K562 (cell line): Measurements from ENCODE around the gene CCDC92. TPM values are rescaled to one million over a fixed set of nuclear protein-coding genes. Genes with fewer than 3 reads are reported as not detected.

Source experiments
- ATAC-seq: fragments of 200-7000 bp; cut with Tn5 transposase; 3 replicates; pipeline ENCODE4 v1.9.1; 2020; ENCODE audit warnings: moderate library complexity
- BruUV-seq: library from RNA; stranded (reverse); fragments of 400-500 nt; replicated peaks from 2 replicates; lab custom pipeline; 2021; lab: Mats Ljungman, UMichigan
- CTCF ChIA-PET: fragments of 300-600 bp; formaldehyde crosslinking; extraction: SDS; loops from one replicate; lab custom pipeline; 2021; ENCODE audit warnings: low intra/inter-chr PET ratio; lab: Yijun Ruan, JAX
- POLR2A ChIA-PET: fragments of 300-600, 350-650 bp; sonication (Branson Sonifier 250); formaldehyde crosslinking; extraction: SDS; loops from one replicate; lab custom pipeline; 2021; ENCODE audit warnings: antibody characterized with exemption, inconsistent platforms; lab: Yijun Ruan, JAX
- DNase-seq, 4 experiments: peaks; one replicate each; pipeline versions ENCODE4 v3.0.0 to v3.0.0-alpha.2; 2011 to 2018; ENCODE audit warnings: low spot score in 3 of 4, mixed read lengths in 3 of 4; ENCODE audit errors: extremely low read depth in 1 of 4
- FAIRE-seq: peaks from 2 replicates; lab custom pipeline; 2011; peaks lifted over from hg19 to GRCh38; lab: Jason Lieb, UNC
- H2AFZ ChIP-seq: 2 replicates; pipeline ENCODE4 v1.6.0; 2011; ENCODE audit warnings: low read depth, low read length, control low read depth, inconsistent platforms
- H3K27ac ChIP-seq: fragments of 200-600 bp; 3 replicates; pipeline ENCODE4 v1.8.0; 2011; ENCODE audit warnings: low read depth, mild to moderate bottlenecking, control low read depth, inconsistent platforms, low read length, moderate library complexity, mixed read lengths; ENCODE audit errors: extremely low read depth
- H3K27me3 ChIP-seq, 2 experiments: fragments of 300-600 bp in 1 of 2; 2 replicates in 1 of 2; 3 replicates in 1 of 2; pipeline versions ENCODE4 v1.6.0 to v1.8.0; 2011; ENCODE audit warnings: inconsistent platforms in 2 of 2, low read length in 2 of 2, mild to moderate bottlenecking in 1 of 2, mixed read lengths in 1 of 2, moderate library complexity in 1 of 2; ENCODE audit not compliant: control insufficient read depth in 2 of 2, insufficient read depth in 2 of 2
- H3K36me3 ChIP-seq: fragments of 300-600 bp; 3 replicates; pipeline ENCODE4 v1.8.0; 2011; ENCODE audit warnings: mild to moderate bottlenecking, low read length, inconsistent platforms; ENCODE audit not compliant: control insufficient read depth, insufficient read depth
- H3K4me1 ChIP-seq, 2 experiments: fragments of 200-600 bp in 1 of 2; replicated peaks in 1 of 2; 2 replicates in 1 of 2; 3 replicates in 1 of 2; pipeline versions ENCODE4 v1.5.1 to v1.8.0; 2011; ENCODE audit warnings: inconsistent platforms in 2 of 2, low read length in 2 of 2, mild to moderate bottlenecking in 1 of 2, mixed read lengths in 1 of 2, moderate library complexity in 1 of 2; ENCODE audit not compliant: control insufficient read depth in 2 of 2, insufficient read depth in 2 of 2
- H3K4me2 ChIP-seq: 2 replicates; pipeline ENCODE4 v1.6.1; 2011; ENCODE audit warnings: low read length, control low read depth, inconsistent platforms, mixed read lengths; ENCODE audit not compliant: insufficient read depth
- H3K4me3 ChIP-seq: fragments of 200-600 bp; sonication (generic), shearing (Covaris generic); 2 replicates; pipeline ENCODE4 v1.5.1; 2016; ENCODE audit warnings: control low read depth, inconsistent platforms
- H3K79me2 ChIP-seq: fragments of 200-600 bp; 3 replicates; pipeline ENCODE4 v1.8.0; 2011; ENCODE audit warnings: low read length, inconsistent platforms; ENCODE audit not compliant: control insufficient read depth, insufficient read depth
- H3K9ac ChIP-seq, 2 experiments: 2 replicates each; pipeline versions ENCODE4 v1.6.0 to v1.6.1; 2011; ENCODE audit warnings: low read depth in 2 of 2, low read length in 2 of 2, control low read depth in 1 of 2, inconsistent platforms in 1 of 2, mild to moderate bottlenecking in 1 of 2, mixed read lengths in 1 of 2; ENCODE audit not compliant: insufficient read depth in 1 of 2
- H3K9me1 ChIP-seq: one replicate; pipeline ENCODE4 v1.6.0; 2011; ENCODE audit warnings: inconsistent platforms, mild to moderate bottlenecking, low read length, moderate library complexity; ENCODE audit not compliant: control insufficient read depth, insufficient read depth
- H3K9me3 ChIP-seq: replicated peaks from 2 replicates; pipeline ENCODE4 v1.5.1; 2011; ENCODE audit warnings: low read depth, low read length, inconsistent platforms; ENCODE audit not compliant: control insufficient read depth, insufficient read depth
- H4K20me1 ChIP-seq: replicated peaks from 2 replicates; pipeline ENCODE4 v1.6.1; 2011; ENCODE audit warnings: low read length, inconsistent platforms, mixed read lengths; ENCODE audit not compliant: control insufficient read depth, insufficient read depth
- CREB3 ChIP-seq: fragments of 450-650 bp; conservative IDR thresholded peaks from 2 replicates; pipeline ENCODE4 v1.6.1; 2016; ENCODE audit warnings: missing genetic modification characterization, low read depth, mild to moderate bottlenecking, missing compliant biosample characterization, moderate library complexity
- FOXP1 ChIP-seq: sonication (generic); formaldehyde crosslinking; IDR thresholded peaks from 2 replicates; pipeline ENCODE4 v1.8.0; 2022; ENCODE audit warnings: mild to moderate bottlenecking, missing genetic modification reagents
- WGBS: fragments of 100-300 bp; shearing (Covaris generic); methylation state at CpG from one replicate; pipeline ENCODE4 v1.1.6; 2016; ENCODE audit warnings: low coverage, mixed read lengths; ENCODE audit not compliant: insufficient coverage; ENCODE audit errors: missing lambda C conversion rate; 5-methylcytosine and 5-hydroxymethylcytosine counted together
- in situ Hi-C: fragments of 300-500 bp; cut with MboI; formaldehyde crosslinking; loops from 4 replicates; pipeline ENCODE4 v1.15.0; 2018; ENCODE audit warnings: inconsistent platforms, mixed read lengths
- intact Hi-C: fragments of 100-400 bp; cut with micrococcal nuclease; formaldehyde crosslinking; loops from 2 replicates; pipeline ENCODE4 v1.14.2; 2022
- polyA plus RNA-seq, 8 experiments: library from polyadenylated mRNA; depleted of rRNA in 4 of 8; stranded (reverse) in 5 of 8; unstranded in 3 of 8; fragments of >200 nt; fragmentation: Nextera tagmentation in 2 of 8; fragmentation: Illumina TruSeq in 1 of 8; extraction: Ambion mirVana in 2 of 8; extraction: Trizol in 1 of 8; gene quantifications; 2 replicates each; pipeline versions ENCODE4 v1.2.1 to v1.2.3, GENCODE V29; 2011 to 2014; ENCODE audit warnings: inconsistent platforms in 1 of 8, missing spikeins in 1 of 8
- total RNA-seq, 7 experiments: library from RNA; depleted of rRNA in 6 of 7; stranded (reverse); fragments of >200 nt in 6 of 7; fragmentation: Illumina TruSeq in 2 of 7; extraction: Trizol in 2 of 7; gene quantifications; 2 replicates each; pipeline versions ENCODE4 v1.2.1 to v1.2.3, GENCODE V29; 2011 to 2021; ENCODE audit warnings: low replicate concordance in 1 of 7
- TF ChIP-seq, protein P1 (sequence below), 2 experiments: fragments of 450-650 bp in 1 of 2; sonication (generic) in 1 of 2; formaldehyde crosslinking in 1 of 2; IDR thresholded peaks; 2 replicates each; pipeline versions ENCODE4 v1.7.1 to v1.9.0; 2016 to 2022; ENCODE audit warnings: inconsistent platforms in 1 of 2, mild to moderate bottlenecking in 1 of 2, missing genetic modification reagents in 1 of 2

The CCDC92 gene
- total and polyA plus RNA-seq, 9 of the 15 experiments (the other 6 are each of a cell fraction or from before 2014, with no cell fraction given) = 0.27 to 5.9 (median 2.1) TPM

- Histone ChIP-seq H4K20me1 (peaks cover 5% of the 10 kb centered on the region; the same call in 1 of the 2 replicates), H3K9ac (no peak overlapping the region), H3K79me2 (no peaks in the 10 kb centered on the region), H3K27me3 (peaks cover 31 to 68% of the 10 kb centered on the region in 2 experiments), H3K9me3 (no peaks in the 10 kb centered on the region)
- no peak for DNase-seq
- in situ Hi-C loops = no loop called here
- TF ChIP-seq, protein P1, sequence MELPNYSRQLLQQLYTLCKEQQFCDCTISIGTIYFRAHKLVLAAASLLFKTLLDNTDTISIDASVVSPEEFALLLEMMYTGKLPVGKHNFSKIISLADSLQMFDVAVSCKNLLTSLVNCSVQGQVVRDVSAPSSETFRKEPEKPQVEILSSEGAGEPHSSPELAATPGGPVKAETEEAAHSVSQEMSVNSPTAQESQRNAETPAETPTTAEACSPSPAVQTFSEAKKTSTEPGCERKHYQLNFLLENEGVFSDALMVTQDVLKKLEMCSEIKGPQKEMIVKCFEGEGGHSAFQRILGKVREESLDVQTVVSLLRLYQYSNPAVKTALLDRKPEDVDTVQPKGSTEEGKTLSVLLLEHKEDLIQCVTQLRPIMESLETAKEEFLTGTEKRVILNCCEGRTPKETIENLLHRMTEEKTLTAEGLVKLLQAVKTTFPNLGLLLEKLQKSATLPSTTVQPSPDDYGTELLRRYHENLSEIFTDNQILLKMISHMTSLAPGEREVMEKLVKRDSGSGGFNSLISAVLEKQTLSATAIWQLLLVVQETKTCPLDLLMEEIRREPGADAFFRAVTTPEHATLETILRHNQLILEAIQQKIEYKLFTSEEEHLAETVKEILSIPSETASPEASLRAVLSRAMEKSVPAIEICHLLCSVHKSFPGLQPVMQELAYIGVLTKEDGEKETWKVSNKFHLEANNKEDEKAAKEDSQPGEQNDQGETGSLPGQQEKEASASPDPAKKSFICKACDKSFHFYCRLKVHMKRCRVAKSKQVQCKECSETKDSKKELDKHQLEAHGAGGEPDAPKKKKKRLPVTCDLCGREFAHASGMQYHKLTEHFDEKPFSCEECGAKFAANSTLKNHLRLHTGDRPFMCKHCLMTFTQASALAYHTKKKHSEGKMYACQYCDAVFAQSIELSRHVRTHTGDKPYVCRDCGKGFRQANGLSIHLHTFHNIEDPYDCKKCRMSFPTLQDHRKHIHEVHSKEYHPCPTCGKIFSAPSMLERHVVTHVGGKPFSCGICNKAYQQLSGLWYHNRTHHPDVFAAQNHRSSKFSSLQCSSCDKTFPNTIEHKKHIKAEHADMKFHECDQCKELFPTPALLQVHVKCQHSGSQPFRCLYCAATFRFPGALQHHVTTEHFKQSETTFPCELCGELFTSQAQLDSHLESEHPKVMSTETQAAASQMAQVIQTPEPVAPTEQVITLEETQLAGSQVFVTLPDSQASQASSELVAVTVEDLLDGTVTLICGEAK (IDR thresholded peaks at IDR 0.05) = peak; percentile 90
- TF ChIP-seq, protein P1 (CRISPR knock-in tag; IDR thresholded peaks at IDR 0.05) = peak; percentile 62; the same call in 1 of the 2 replicates
- TF ChIP-seq FOXP1 (no peak), CREB3 (tag) (no peak)
- TF ChIP-seq, all 486 proteins: peak for 1
- no peak overlapping the region for H3K4me3 ChIP-seq
- ChIA-PET CTCF (no interaction called here), POLR2A (no interaction called here)
- H3K27ac ChIP-seq = no peak overlapping the region
- no peaks in the 10 kb centered on the region for H3K9me1 ChIP-seq
- 3% methylated on average over 2 of the region's 2 CpGs for WGBS
- no TSS peak for BruUV-seq
- no peak overlapping the region for H2AFZ ChIP-seq
- H3K4me2 ChIP-seq = no peak overlapping the region
- peaks cover under 1 to 5% of the 10 kb centered on the region in 2 experiments; a peak in 4 of 5 replicates for H3K4me1 ChIP-seq
- ATAC-seq = no peak
- intact Hi-C loops = no loop called here
- FAIRE-seq = no peak
- no peaks in the 10 kb centered on the region for H3K36me3 ChIP-seq
Observed at GRCh38 chr12:123923038-123923437, 49.6 kb downstream of the CCDC92 start.
